ENCODE measurements around the gene HBEGF.

The HBEGF gene

DNA sequence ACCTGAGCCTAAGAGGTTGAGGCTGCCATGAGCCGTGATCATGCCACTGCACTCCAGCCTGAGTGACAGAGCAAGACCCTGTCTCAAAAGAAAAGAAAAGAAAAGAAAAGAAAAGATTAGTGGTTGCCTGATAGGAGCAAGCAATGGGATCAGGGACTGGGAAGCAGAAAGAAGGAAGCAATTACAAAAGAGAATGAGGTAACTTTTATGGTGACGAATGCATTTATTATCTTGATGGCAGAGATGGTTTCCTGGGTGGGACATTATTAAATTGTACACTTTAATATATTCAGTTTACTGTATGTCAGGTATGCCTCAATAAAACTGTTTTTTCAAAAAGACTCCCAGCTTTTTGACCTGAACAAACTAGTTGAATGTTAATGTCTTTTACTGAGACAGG lies 36.0 kb downstream of the HBEGF start:
- in situ Hi-C loops (cut with MboI; ENCODE audit: low sequenced_read_pairs), result no loop called here

DNA sequence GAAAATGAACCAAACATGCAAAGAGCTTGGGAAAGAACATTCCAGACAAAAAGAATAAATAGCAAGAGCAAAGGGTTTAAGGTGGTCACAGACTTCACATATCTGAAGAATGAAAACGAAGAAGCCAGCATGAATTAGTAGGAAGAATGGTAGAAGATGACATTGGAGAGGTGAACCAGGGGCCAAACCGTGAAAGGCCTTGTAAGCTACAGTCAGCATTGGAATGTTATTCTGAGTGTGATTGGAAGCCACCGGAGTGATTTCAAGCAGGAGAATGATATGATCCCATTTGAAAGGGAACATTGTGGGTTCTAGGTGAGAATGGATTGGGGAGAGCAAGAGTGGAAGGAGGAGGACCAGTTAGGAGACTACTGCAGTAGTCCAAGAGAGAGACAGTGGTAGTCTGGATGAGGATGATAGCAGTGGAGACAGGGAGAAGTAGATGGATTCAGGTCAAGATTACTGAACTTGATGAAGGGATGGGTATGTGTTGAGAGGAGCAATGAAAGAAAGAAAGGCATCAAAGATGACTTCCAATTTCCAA lies 36.6 kb downstream of the HBEGF start:
- in situ Hi-C loops (cut with MboI; ENCODE audit: low sequenced_read_pairs), result no loop called here

- in situ Hi-C loops (cut with MboI; ENCODE audit: low sequenced_read_pairs), result no loop called here
Measured at GRCh38 chr5:140305471-140305870, 40.9 kb downstream of the HBEGF start.

GRCh38 chr5:140303966-140304365 lies 42.4 kb downstream of the HBEGF start:
- in situ Hi-C loops (cut with MboI; ENCODE audit: low sequenced_read_pairs), result no loop called here

DNA sequence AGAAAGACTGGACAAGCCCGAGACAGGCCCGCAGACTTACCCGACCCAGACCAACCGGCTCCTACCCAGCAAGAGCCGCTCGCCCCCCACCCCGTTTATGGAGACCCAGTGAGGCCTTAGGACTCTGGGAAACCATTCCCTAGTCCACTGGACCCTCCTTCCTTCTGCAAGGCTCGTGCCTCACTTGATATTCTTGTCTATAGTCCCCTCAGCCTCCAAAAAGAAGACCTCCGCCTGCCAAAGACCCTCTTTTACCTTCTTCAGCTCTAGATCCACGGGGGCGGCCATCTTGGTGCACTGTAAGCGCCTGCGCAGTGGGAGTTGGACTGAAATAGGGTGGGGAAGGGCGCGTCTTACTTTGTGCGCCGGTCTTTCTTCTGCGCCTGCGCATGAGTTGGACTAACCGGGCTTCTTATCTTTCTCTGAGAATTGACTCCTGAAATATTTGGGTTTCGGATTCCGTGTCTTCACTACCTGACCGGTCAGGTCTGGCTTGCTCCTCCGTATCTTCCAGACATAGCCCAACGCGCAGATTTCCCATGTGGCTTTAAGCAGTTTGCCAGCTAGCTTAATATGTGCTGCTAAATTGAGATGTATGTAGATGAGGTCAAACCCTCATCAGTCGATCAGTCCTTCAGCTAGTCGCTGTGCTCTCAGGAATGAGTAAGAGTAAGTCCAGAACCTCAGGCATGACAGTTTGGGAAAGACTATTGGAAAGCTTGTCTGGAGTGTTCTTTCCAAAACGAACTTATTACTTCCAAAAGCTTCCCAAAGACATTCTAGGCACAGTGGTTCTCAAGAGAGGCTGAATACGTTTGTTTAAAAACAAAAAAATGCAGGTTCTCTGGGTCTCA lies 43.4 kb downstream of the HBEGF start, which contains the start of gene PFDN1:
Gene PFDN1, minus strand, starts transcription at position 316 of the 854 bp plus-strand sequence. Its CDS starts 28 bp downstream, at position 288.
- in situ Hi-C loops (cut with MboI; ENCODE audit: low sequenced_read_pairs), result no loop called here

- in situ Hi-C loops (cut with MboI; ENCODE audit: low sequenced_read_pairs), result no loop called here
Measured at GRCh38 chr5:140301136-140301535, 45.3 kb downstream of the HBEGF start.

- in situ Hi-C loops (cut with MboI; ENCODE audit: low sequenced_read_pairs), result no loop called here
Measured at GRCh38 chr5:140299056-140299455, 47.3 kb downstream of the HBEGF start.

- in situ Hi-C loops (cut with MboI; ENCODE audit: low sequenced_read_pairs), result no loop called here
Measured at GRCh38 chr5:140298183-140298601, 48.2 kb downstream of the HBEGF start.

DNA sequence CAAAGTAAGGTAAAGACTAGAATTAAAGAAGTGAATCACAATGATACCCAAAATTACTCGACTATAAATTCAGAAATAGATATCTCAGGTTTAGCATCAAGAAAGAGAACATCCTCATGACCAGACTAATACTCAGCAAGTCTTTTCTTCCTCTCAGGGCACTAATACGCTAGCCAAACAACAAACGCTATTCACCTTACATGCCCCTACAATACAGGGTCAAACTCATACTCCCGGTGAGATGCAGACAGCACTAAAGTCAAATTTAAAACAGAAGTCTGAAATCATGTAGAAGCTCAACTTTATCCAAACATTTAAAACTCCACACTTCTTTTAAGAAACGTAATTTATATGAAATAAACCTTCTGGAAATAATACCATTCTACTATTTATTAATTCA lies 49.1 kb downstream of the HBEGF start:
- in situ Hi-C loops (cut with MboI; ENCODE audit: low sequenced_read_pairs), result no loop called here

DNA sequence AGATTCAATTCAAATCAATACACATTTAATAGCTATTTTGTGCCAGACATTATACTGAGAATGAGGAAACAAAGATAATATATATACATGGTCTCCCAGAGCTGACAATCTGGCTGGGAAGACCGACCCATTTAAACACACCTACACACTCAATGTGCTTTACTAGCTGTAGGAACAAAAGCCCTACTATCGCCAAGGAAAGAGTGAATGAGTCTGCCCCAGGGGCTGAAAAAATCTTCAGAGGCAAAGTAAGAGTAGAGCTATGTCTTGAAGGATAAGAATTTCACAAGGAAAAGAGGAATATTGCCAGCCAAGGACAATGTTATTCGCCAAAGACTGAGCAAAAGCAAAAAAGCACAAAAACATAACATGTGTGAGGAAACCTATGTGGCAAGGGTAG lies 50.1 kb downstream of the HBEGF start:
- in situ Hi-C loops (cut with MboI; ENCODE audit: low sequenced_read_pairs), result no loop called here

- in situ Hi-C loops (cut with MboI; ENCODE audit: low sequenced_read_pairs), result no loop called here
Measured at GRCh38 chr5:140295414-140295813, 51.0 kb downstream of the HBEGF start.

DNA sequence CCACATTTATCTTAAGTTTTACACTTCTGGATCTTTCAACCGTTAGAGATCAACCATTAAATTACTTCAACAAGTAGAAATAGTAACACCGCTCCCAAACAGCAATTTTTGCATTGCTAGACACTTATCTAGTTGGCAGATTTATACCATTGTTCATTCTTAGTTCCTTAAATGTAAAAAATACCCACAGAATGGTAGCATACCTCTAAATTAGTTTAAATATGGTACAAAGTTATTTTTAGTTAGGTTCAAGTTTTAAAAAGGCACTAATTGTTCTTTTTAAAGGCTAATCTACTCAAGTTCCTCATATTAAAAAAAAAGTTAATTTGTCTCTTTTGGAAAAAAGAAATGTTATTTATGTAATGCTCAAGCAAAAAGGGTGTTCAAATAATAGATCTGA lies 51.6 kb downstream of the HBEGF start:
- in situ Hi-C loops (cut with MboI; ENCODE audit: low sequenced_read_pairs), result no loop called here

GRCh38 chr5:140293849-140294100 lies 52.6 kb downstream of the HBEGF start:
- in situ Hi-C loops (cut with MboI; ENCODE audit: low sequenced_read_pairs), result no loop called here

- in situ Hi-C loops (cut with MboI; ENCODE audit: low sequenced_read_pairs), result no loop called here
Measured at GRCh38 chr5:140293091-140293848, 53.1 kb downstream of the HBEGF start.

DNA sequence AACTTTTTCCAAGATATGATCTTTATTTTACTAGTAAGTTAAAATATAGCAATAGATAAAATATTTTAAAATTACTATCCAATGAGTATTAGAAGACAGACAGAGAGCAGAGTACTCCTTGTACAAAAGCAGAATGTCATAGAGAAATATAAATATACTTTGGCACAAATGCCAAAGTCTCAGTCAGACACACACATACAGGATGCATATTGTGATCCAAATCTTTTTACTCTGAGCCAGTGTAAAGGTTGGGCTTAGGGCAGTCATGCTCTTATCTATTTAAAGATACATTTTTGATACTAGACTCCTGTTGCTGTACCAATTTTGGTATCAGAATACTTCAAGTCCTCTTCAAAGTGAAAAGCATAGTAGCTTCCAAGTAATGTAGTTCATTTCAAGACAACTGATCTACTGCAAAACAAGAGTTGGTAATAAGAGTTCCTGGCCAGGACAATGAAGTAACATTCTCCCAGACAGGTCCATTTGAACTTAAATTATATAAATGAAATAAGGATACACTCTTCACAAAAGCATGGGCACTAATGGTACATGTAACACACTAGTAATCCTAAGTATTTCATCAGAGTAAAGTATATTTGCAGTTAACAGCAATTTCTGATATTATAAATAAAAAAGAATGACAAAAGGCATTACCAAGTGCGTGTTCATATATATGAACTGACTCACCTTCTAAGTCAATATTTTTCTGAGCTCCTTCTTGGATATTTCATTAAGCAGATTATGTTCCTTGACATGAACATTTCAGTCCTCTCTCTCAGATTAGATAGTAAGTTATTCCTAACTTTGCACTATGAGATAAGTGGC lies 54.0 kb downstream of the HBEGF start:
- in situ Hi-C loops (cut with MboI; ENCODE audit: low sequenced_read_pairs), result no loop called here

- in situ Hi-C loops (cut with MboI; ENCODE audit: low sequenced_read_pairs), result no loop called here
Measured at GRCh38 chr5:140287801-140288521, 58.4 kb downstream of the HBEGF start.

DNA sequence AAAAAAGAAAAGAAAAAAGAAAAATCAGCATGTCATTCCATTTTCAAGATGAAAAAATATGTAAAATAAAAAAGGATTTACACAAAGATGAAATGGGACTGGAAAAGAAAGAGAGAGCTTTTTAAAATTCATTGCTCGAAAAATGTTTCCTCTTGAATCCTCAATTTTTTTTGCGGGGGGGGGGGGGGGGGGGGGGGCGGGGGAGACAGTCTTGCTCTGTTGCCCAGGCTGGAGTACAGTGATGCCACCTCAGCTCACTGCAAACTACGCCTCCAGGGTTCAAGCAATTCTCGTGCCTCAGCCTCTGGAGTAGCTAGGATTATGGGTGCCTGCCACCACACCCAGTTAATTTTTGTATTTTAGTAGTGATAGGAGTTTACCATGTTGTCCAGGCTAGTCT lies 60.0 kb downstream of the HBEGF start:
- in situ Hi-C loops (cut with MboI; ENCODE audit: low sequenced_read_pairs), result no loop called here

DNA sequence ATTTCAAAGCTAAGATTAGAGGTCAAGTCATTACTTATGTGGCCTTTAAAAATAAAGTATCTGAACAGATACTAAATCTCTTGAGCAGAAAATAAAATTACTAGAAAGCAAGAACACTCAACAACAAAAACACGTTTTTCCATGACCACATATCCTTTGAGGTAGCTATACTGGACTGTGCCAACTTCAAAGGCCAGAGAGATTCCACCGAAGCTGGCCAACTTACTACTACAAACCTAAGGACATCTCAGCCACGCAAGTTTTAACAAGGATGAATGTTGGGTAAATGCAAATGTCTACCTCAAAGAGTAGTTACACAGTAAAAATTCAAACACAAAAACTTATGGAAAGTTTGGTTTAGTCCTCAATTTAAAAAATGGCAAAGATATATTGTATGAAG lies 62.4 kb downstream of the HBEGF start:
- in situ Hi-C loops (cut with MboI; ENCODE audit: low sequenced_read_pairs), result no loop called here

Data from HL-60/S4 treated with phorbol 12-myristate 13-acetate at 8.2 ng/mL for 4 days and 3 days (cell line).